Breast epithelium (tissue), 4 donors: ENCODE results near the gene FNIP2. TPM values are rescaled to one million over a fixed set of nuclear protein-coding genes. Genes with fewer than 3 reads are reported as not detected.
A peak's percentile ranks its signal among the peaks of the same experiment; 100 is the strongest.
"Not testable (repeated sequence)": the region's sequence is repeated elsewhere in the genome, so short reads cannot be mapped to it uniquely, and the experiment has no call there.

ENCODE experiments used
- DNase-seq, 2 donors: peaks; one replicate each; pipeline ENCODE4 v3.0.0-alpha.2; 2019; ENCODE audit warnings: low spot score in 2 of 2
- H3K27ac ChIP-seq, 2 donors: fragments of 200-600 bp; sonication (generic) in 1 of 2; one replicate each; pipeline ENCODE4 v1.5.1; 2016 to 2019; ENCODE audit warnings: mild to moderate bottlenecking in 1 of 2
- H3K27me3 ChIP-seq, 2 donors: fragments of 200-600 bp; sonication (generic) in 1 of 2; one replicate each; pipeline versions ENCODE4 v1.5.1 to v1.6.0; 2017 to 2019; ENCODE audit warnings: control low read depth in 1 of 2, mild to moderate bottlenecking in 1 of 2
- H3K36me3 ChIP-seq: fragments of 200-600 bp; one replicate; pipeline ENCODE4 v1.5.1; 2019
- H3K4me1 ChIP-seq, 2 donors: fragments of 200-600 bp; sonication (generic); one replicate each; pipeline ENCODE4 v1.5.1; 2016 to 2019; ENCODE audit warnings: control low read depth in 1 of 2
- H3K4me3 ChIP-seq, 3 donors: fragments of 200-600 bp; sonication (generic); 1 replicate in 2 of 3; 2 replicates in 1 of 3; pipeline ENCODE4 v1.5.1; 2016 to 2019; ENCODE audit warnings: mild to moderate bottlenecking in 3 of 3, moderate library complexity in 2 of 3
- H3K9me3 ChIP-seq, 2 donors: fragments of 200-600 bp; sonication (generic) in 1 of 2; one replicate each; pipeline ENCODE4 v1.5.1; 2016 to 2019; ENCODE audit warnings: control low read depth in 1 of 2
- CTCF ChIP-seq, 3 donors: fragments of 450-650 bp; IDR thresholded peaks; one replicate each; pipeline ENCODE4 v1.5.1; 2016 to 2017; ENCODE audit warnings: antibody characterized with exemption in 3 of 3, mild to moderate bottlenecking in 3 of 3, moderate library complexity in 3 of 3
- POLR2A ChIP-seq: fragments of 450-650 bp; IDR thresholded peaks from one replicate; pipeline ENCODE4 v1.6.1; 2016; ENCODE audit warnings: antibody characterized with exemption, mild to moderate bottlenecking, moderate library complexity
- POLR2AphosphoS5 ChIP-seq, 3 donors: sonication (generic); formaldehyde crosslinking; IDR thresholded peaks; one replicate each; pipeline ENCODE4 v1.6.1; 2017; ENCODE audit warnings: antibody characterized with exemption in 3 of 3
- intact Hi-C: fragments of 100-400 bp; cut with DNase I; formaldehyde crosslinking; loops from one replicate; pipeline ENCODE4 v1.15.1; 2023; ENCODE audit warnings: low total_unique reads
- total RNA-seq, 3 donors: library from RNA; depleted of rRNA; stranded (reverse); fragments of >200 nt; gene quantifications; one replicate each; pipeline ENCODE4 v1.1.0, GENCODE V29; 2016

The FNIP2 gene
- total RNA-seq, 3 donors from 2014 or later: 40.3 to 70.4 (median 55.2) TPM

GRCh38 chr4:158912806-158913205 is 144.0 kb downstream of the FNIP2 start:
- H3K4me1 ChIP-seq: no peaks in the 10 kb centered on the region
- no peaks in the 10 kb centered on the region for H3K9me3 ChIP-seq
- intact Hi-C loops: no loop called here
- DNase-seq: no peak
- H3K27me3 ChIP-seq: no peaks in the 10 kb centered on the region
- H3K27ac ChIP-seq: no peak overlapping the region
- H3K36me3 ChIP-seq: no peaks in the 10 kb centered on the region
- no peak for TF ChIP-seq POLR2A
- H3K4me3 ChIP-seq: no peak overlapping the region

GRCh38 chr4:158913766-158914165 is 144.9 kb downstream of the FNIP2 start:
- H3K27me3 ChIP-seq: no peaks in the 10 kb centered on the region
- no peak for TF ChIP-seq POLR2A
- TF ChIP-seq POLR2AphosphoS5 (IDR thresholded peaks at IDR 0.05): no peak
- no peak for TF ChIP-seq CTCF (IDR thresholded peaks at IDR 0.05)
- intact Hi-C loops: no loop called here
- H3K9me3 ChIP-seq: no peaks in the 10 kb centered on the region
- no peak overlapping the region for H3K4me3 ChIP-seq
- H3K36me3 ChIP-seq: no peaks in the 10 kb centered on the region
- no peak for DNase-seq
- no peaks in the 10 kb centered on the region for H3K4me1 ChIP-seq
- peak overlapping the region in 1 of 2 donors; percentile 35 for H3K27ac ChIP-seq

- TF ChIP-seq POLR2AphosphoS5 (IDR thresholded peaks at IDR 0.05): no peak
- TF ChIP-seq CTCF (IDR thresholded peaks at IDR 0.05): no peak
- no peak for TF ChIP-seq POLR2A
- intact Hi-C loops: no loop called here
- peak overlapping the region in 1 of 2 donors; percentile 35 for H3K27ac ChIP-seq
- H3K4me1 ChIP-seq: no peaks in the 10 kb centered on the region
- no peak for DNase-seq
- H3K4me3 ChIP-seq: no peak overlapping the region
- H3K36me3 ChIP-seq: no peaks in the 10 kb centered on the region
- H3K27me3 ChIP-seq: no peaks in the 10 kb centered on the region
- H3K9me3 ChIP-seq: no peaks in the 10 kb centered on the region
Observed at GRCh38 chr4:158914218-158914617, 145.4 kb downstream of the FNIP2 start.

GRCh38 chr4:158915683-158916241 is 146.9 kb downstream of the FNIP2 start:
- no peaks in the 10 kb centered on the region for H3K9me3 ChIP-seq

GRCh38 chr4:158920452-158920996 is 151.7 kb downstream of the FNIP2 start:
- H3K27ac ChIP-seq, H3K27me3 ChIP-seq, H3K4me1 ChIP-seq, H3K36me3 ChIP-seq, intact Hi-C loops, DNase-seq, H3K4me3 ChIP-seq, H3K9me3 ChIP-seq: not testable (repeated sequence)

More at GRCh38 chr4:158915683-158916241, 146.9 kb downstream of the FNIP2 start:
- Histone ChIP-seq H3K4me3 (no peak overlapping the region), H3K27ac (no peak overlapping the region), H3K36me3 (no peaks in the 10 kb centered on the region), H3K27me3 (no peaks in the 10 kb centered on the region), H3K4me1 (no peaks in the 10 kb centered on the region)
- TF ChIP-seq POLR2AphosphoS5 (IDR thresholded peaks at IDR 0.05) (no peak), CTCF (IDR thresholded peaks at IDR 0.05) (no peak), POLR2A (no peak)
- intact Hi-C loops: no loop called here
- DNase-seq: no peak

- H3K36me3 ChIP-seq, H3K9me3 ChIP-seq, H3K4me1 ChIP-seq, H3K27ac ChIP-seq, DNase-seq, intact Hi-C loops, H3K27me3 ChIP-seq, H3K4me3 ChIP-seq: not testable (repeated sequence)
Observed at GRCh38 chr4:158927774-158928173, 158.9 kb downstream of the FNIP2 start.
